ENCODE measurements around the gene ARL15.

DNA sequence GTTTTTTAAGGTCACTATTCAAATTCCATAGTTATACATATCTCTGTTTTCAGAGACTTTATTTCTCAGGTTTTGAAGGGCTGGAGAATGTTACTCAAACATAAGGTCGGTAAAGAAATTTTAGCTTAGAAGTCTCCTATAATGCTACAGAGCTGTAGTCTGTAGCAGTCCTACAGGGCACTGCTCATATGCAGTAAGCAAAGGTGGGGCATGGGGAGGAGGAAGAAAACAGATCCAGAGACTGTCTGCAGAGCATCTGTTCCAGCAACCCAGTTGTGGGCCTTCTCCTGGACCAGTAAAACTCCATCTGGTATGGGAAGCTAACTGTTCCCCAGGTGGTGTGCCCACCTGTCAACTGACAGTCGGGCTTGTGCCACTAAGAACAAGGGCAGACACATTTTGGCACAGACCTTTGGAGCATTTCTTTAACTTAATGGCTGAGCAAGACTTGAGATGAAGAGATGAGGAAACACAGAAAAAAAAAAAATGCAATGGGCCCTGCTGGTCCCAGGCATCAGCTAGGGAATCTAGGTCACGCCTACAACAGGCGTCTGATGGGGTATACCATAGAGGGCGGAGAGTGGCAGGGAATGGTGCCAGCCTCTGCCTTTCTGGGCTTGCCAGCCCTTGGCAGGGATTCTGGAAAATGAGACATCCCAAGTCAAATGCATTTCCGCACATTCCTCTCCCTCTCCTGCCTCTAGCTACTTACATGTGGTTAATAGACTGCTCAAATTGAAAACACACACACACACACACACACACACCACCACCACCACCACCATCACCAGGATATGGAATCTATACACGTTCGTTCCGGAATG lies 218.9 kb downstream of the ARL15 start:
- TF ChIP-seq, protein P1, sequence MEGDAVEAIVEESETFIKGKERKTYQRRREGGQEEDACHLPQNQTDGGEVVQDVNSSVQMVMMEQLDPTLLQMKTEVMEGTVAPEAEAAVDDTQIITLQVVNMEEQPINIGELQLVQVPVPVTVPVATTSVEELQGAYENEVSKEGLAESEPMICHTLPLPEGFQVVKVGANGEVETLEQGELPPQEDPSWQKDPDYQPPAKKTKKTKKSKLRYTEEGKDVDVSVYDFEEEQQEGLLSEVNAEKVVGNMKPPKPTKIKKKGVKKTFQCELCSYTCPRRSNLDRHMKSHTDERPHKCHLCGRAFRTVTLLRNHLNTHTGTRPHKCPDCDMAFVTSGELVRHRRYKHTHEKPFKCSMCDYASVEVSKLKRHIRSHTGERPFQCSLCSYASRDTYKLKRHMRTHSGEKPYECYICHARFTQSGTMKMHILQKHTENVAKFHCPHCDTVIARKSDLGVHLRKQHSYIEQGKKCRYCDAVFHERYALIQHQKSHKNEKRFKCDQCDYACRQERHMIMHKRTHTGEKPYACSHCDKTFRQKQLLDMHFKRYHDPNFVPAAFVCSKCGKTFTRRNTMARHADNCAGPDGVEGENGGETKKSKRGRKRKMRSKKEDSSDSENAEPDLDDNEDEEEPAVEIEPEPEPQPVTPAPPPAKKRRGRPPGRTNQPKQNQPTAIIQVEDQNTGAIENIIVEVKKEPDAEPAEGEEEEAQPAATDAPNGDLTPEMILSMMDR (IDR thresholded peaks at IDR 0.05; ENCODE audit: extremely low read depth in 1 of 2, insufficient read depth in 1 of 2, low read depth in 1 of 2, low read length in 2 of 2): no peak
- no peak for TF ChIP-seq FOS (IDR thresholded peaks at IDR 0.05; ENCODE audit: borderline replicate concordance, insufficient read depth, low read length)

All from endothelial cell of umbilical vein (primary cell).